Neural cell (in vitro differentiated cells): ENCODE data around the gene IL24. TPM values are rescaled to one million over a fixed set of nuclear protein-coding genes. Genes with fewer than 3 reads are reported as not detected.

ENCODE experiments used
- H2AFZ ChIP-seq: fragments of 200-600, 300-800 bp; sonication (generic), shearing (Covaris generic); 2 replicates; pipeline ENCODE4 v1.6.0; 2014; ENCODE audit warnings: low read depth, mild to moderate bottlenecking, antibody characterized with exemption, low read length, moderate library complexity
- H3F3A ChIP-seq: fragments of 200-600 bp; shearing (Covaris generic); 2 replicates; pipeline ENCODE4 v1.6.1; 2016; ENCODE audit warnings: mild to moderate bottlenecking, moderate library complexity, mixed read lengths, antibody characterized with exemption, low read length; ENCODE audit not compliant: insufficient read depth, poor library complexity, severe bottlenecking
- H3K27ac ChIP-seq: fragments of 200-600, 300-800 bp; sonication (generic), shearing (Covaris generic); 2 replicates; pipeline ENCODE4 v1.5.1; 2014; ENCODE audit warnings: mild to moderate bottlenecking, low read length, moderate library complexity
- H3K27me3 ChIP-seq: fragments of 300-800, 200-600 bp; sonication (generic), shearing (Covaris generic); 2 replicates; pipeline ENCODE4 v1.6.0; 2014; ENCODE audit warnings: mild to moderate bottlenecking, low read depth, low read length, moderate library complexity; ENCODE audit not compliant: insufficient read depth
- H3K36me3 ChIP-seq: fragments of 300-800, 200-600 bp; sonication (generic), shearing (Covaris generic); 2 replicates; pipeline ENCODE4 v1.5.1; 2014; ENCODE audit warnings: mild to moderate bottlenecking, antibody characterized with exemption, low read length, moderate library complexity; ENCODE audit not compliant: insufficient read depth
- H3K4me2 ChIP-seq: fragments of 300-800, 200-600 bp; sonication (generic), shearing (Covaris generic); 2 replicates; pipeline ENCODE4 v1.6.0; 2014; ENCODE audit warnings: mild to moderate bottlenecking, low read length
- H3K4me3 ChIP-seq: fragments of 300-800, 200-600 bp; sonication (generic), shearing (Covaris generic); 2 replicates; pipeline ENCODE4 v1.5.1; 2014; ENCODE audit warnings: mild to moderate bottlenecking, low read length, moderate library complexity
- H3K79me2 ChIP-seq: fragments of 200-600 bp; shearing (Covaris generic); replicated peaks from 2 replicates; pipeline ENCODE4 v1.6.0; 2014; ENCODE audit warnings: mild to moderate bottlenecking, low read length, moderate library complexity; ENCODE audit not compliant: insufficient read depth
- H3K9ac ChIP-seq: fragments of 300-800, 200-600 bp; sonication (generic), shearing (Covaris generic); 2 replicates; pipeline ENCODE4 v1.6.1; 2016; ENCODE audit warnings: mild to moderate bottlenecking, low read length, mixed read lengths
- H3K9me2 ChIP-seq: fragments of 200-600 bp; shearing (Covaris generic); 2 replicates; pipeline ENCODE4 v1.6.1; 2016; ENCODE audit warnings: mild to moderate bottlenecking, low read length, mixed read lengths; ENCODE audit not compliant: insufficient read depth
- H3K9me3 ChIP-seq: fragments of 200-600, 300-800 bp; sonication (generic), shearing (Covaris generic); 2 replicates; pipeline ENCODE4 v1.6.1; 2016; ENCODE audit warnings: mild to moderate bottlenecking, mixed run types, low read length, moderate library complexity, mixed read lengths
- H4K20me1 ChIP-seq: fragments of 200-600 bp; shearing (Covaris generic); 2 replicates; pipeline ENCODE4 v1.6.1; 2016; ENCODE audit warnings: mild to moderate bottlenecking, mixed run types; ENCODE audit not compliant: insufficient read depth
- CTCF ChIP-seq: fragments of 450-650 bp; IDR thresholded peaks from 2 replicates; pipeline ENCODE4 v1.5.1; 2014; ENCODE audit warnings: antibody characterized with exemption, mild to moderate bottlenecking, moderate library complexity; ENCODE audit not compliant: poor library complexity, severe bottlenecking
- EP300 ChIP-seq: fragments of 450-650 bp; conservative IDR thresholded peaks from 2 replicates; pipeline ENCODE4 v1.6.1; 2014; ENCODE audit warnings: antibody characterized with exemption, mild to moderate bottlenecking, moderate library complexity; ENCODE audit not compliant: poor library complexity, severe bottlenecking
- EZH2 ChIP-seq: fragments of 200-600, 300-800 bp; shearing (Covaris generic), sonication (generic); IDR thresholded peaks from 2 replicates; pipeline ENCODE4 v1.6.1; 2014; ENCODE audit warnings: antibody characterized with exemption, low read length, borderline replicate concordance, mild to moderate bottlenecking; ENCODE audit not compliant: insufficient read depth, poor library complexity, severe bottlenecking
- MXI1 ChIP-seq: fragments of 450-650 bp; conservative IDR thresholded peaks from 2 replicates; pipeline ENCODE4 v1.6.1; 2014; ENCODE audit warnings: antibody characterized with exemption, mild to moderate bottlenecking; ENCODE audit not compliant: poor library complexity, severe bottlenecking
- POLR2AphosphoS5 ChIP-seq: IDR thresholded peaks from 2 replicates; pipeline ENCODE4 v1.6.1; 2012
- RAD21 ChIP-seq: fragments of 450-650 bp; conservative IDR thresholded peaks from 2 replicates; pipeline ENCODE4 v1.6.1; 2014; ENCODE audit warnings: antibody characterized with exemption, mild to moderate bottlenecking, moderate library complexity
- REST ChIP-seq: IDR thresholded peaks from 2 replicates; pipeline ENCODE4 v1.6.1; 2012; ENCODE audit warnings: borderline replicate concordance
- SMC3 ChIP-seq: fragments of 450-650 bp; conservative IDR thresholded peaks from 2 replicates; pipeline ENCODE4 v1.6.1; 2014; ENCODE audit warnings: antibody characterized with exemption, mild to moderate bottlenecking, moderate library complexity; ENCODE audit not compliant: poor library complexity
- TAF1 ChIP-seq: IDR thresholded peaks from 2 replicates; pipeline ENCODE4 v1.6.1; 2012; ENCODE audit warnings: low read depth
- polyA plus RNA-seq: library from polyadenylated mRNA; depleted of rRNA; stranded (reverse); fragments of >200 nt; gene quantifications from 2 replicates; pipeline ENCODE4 v1.2.3, GENCODE V29; 2014

Gene IL24
- polyA plus RNA-seq, 1 donor from 2014 or later, result not detected

- H3K36me3 ChIP-seq, result no peaks in the 10 kb centered on the region
- no peaks in the 10 kb centered on the region for H3K9me3 ChIP-seq
- H3K79me2 ChIP-seq, result no peaks in the 10 kb centered on the region
- TF ChIP-seq EZH2, result no peak
- TF ChIP-seq REST, result no peak
- no peak for TF ChIP-seq SMC3
- no peak for TF ChIP-seq RAD21
- no peak for TF ChIP-seq MXI1
- TF ChIP-seq TAF1, result no peak
- TF ChIP-seq CTCF, result no peak
- TF ChIP-seq POLR2AphosphoS5, result no peak
- no peak for TF ChIP-seq EP300
- no peaks in the 10 kb centered on the region for H3K9me2 ChIP-seq
- no peak overlapping the region for H2AFZ ChIP-seq
- H3F3A ChIP-seq, result no peaks in the 10 kb centered on the region
- no peaks in the 10 kb centered on the region for H4K20me1 ChIP-seq
- no peak overlapping the region for H3K27ac ChIP-seq
- no peak overlapping the region for H3K4me2 ChIP-seq
- H3K9ac ChIP-seq, result no peak overlapping the region
- no peak overlapping the region for H3K4me3 ChIP-seq
- H3K27me3 ChIP-seq, result no peaks in the 10 kb centered on the region
Observed at GRCh38 chr1:206916000-206916709, 18.9 kb downstream of the IL24 start.

GRCh38 chr1:206918076-206918475, 20.8 kb downstream of the IL24 start:
- H3F3A ChIP-seq, result no peaks in the 10 kb centered on the region
- H3K4me2 ChIP-seq, result no peak overlapping the region
- no peaks in the 10 kb centered on the region for H3K36me3 ChIP-seq
- H3K27me3 ChIP-seq, result no peaks in the 10 kb centered on the region
- TF ChIP-seq POLR2AphosphoS5 (no peak), EZH2 (no peak), MXI1 (no peak)
- no peaks in the 10 kb centered on the region for H3K9me3 ChIP-seq
- H4K20me1 ChIP-seq, result no peaks in the 10 kb centered on the region
- no peak overlapping the region for H2AFZ ChIP-seq
- H3K27ac ChIP-seq, result no peak overlapping the region
- H3K79me2 ChIP-seq, result no peaks in the 10 kb centered on the region
- H3K9ac ChIP-seq, result no peak overlapping the region
- H3K4me3 ChIP-seq, result no peak overlapping the region
- no peaks in the 10 kb centered on the region for H3K9me2 ChIP-seq
